GM21515 (cell line): ENCODE measurements around the gene CCDC142.

ENCODE experiments used
- ATAC-seq: cut with Tn5 transposase; IDR thresholded peaks from one replicate; pipeline ENCODE4 v1.9.1; 2021; ENCODE audit not compliant: unreplicated experiment

CCDC142 gene

GRCh38 chr2:74482801-74483674 lies at the start of gene CCDC142, which contains the start of gene TTC31:
Gene CCDC142 (minus strand): TSS chr2:74482998. CDS start chr2:74482837, 161 bp downstream.
Gene TTC31 (plus strand): TSS chr2:74483081. CDS start chr2:74483096, 15 bp downstream.
- ATAC-seq = peak; percentile 84

GRCh38 chr2:74532222-74532621 lies 49.4 kb upstream of the CCDC142 start:
- ATAC-seq = no peak

DNA sequence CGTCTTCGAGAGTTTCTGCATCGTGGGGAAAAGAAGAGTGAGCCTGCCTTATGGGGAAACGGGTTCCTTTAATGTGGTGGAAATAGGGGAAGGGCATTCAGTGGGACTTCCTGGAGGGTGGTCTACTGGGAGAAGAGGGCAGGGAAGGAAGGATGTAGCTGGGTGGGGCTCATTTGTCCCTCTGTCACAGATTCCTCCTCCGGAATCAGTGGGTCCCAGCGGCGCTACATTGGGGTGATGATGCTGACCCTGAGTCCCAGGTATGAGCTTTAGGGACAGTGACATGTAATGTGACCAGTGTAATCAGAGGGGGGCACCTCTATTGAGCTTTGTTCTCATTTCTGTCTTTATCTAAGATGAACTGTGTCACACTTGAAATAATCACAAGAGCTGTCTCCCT lies 48.9 kb upstream of the CCDC142 start:
- ATAC-seq = no peak

GRCh38 chr2:74530239-74531187 lies 47.7 kb upstream of the CCDC142 start:
- ATAC-seq = peak; percentile 28

- peak; percentile 76 for ATAC-seq
Observed at GRCh38 chr2:74529357-74530238, 46.8 kb upstream of the CCDC142 start, which contains the start of the genes AUP1 and HTRA2. Gene AUP1 (minus strand): TSS chr2:74529706. CDS start chr2:74529629, 77 bp downstream. Gene HTRA2 (plus strand): TSS chr2:74529933. CDS start chr2:74530007, 74 bp downstream.

- peak; percentile 9 for ATAC-seq
Observed at GRCh38 chr2:74528600-74529356, 46.0 kb upstream of the CCDC142 start.

GRCh38 chr2:74527741-74528140 lies 44.9 kb upstream of the CCDC142 start:
- no peak for ATAC-seq

GRCh38 chr2:74526649-74527230 lies 43.9 kb upstream of the CCDC142 start:
- no peak for ATAC-seq

- no peak for ATAC-seq
Observed at GRCh38 chr2:74525717-74526648, 43.2 kb upstream of the CCDC142 start, which contains the start of gene DQX1. Gene DQX1 (minus strand): TSS chr2:74526231. CDS start chr2:74525729, 502 bp downstream.

DNA sequence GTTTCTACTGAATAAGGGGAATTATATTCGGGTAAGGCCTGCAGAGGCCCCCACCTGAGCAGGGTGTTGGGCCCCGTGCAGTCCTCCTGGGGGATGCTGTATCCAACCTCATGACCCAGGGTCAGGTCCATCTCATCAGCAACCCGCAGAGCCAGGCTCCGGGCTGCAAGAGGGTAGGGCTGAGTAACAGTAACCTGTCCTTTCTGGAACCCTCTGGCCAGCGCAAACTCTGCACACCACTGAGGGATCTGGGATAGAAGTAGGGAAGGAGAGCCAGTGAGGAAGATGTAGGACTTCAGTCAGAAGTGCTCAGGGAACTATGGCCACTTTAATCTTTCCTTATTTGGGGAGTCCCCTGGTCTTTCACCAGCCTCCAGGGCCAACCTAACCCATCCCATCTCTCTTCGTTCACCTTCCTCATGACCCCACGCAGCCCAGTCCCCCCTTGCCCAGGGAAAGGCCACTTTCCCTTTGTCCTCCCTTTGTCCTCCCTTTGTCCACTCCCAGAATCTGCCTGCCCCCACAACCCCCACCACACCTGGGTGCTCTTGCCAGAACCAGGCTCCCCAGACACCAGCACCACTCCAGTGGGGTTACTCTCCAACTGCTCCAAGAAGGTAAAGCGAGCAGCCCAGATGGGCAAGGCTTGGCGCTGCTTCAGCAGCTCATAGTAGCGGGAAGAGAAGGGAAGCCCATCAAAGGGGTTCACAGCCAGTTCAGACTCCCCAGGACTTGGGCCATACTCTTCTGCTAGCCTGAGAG lies 42.3 kb upstream of the CCDC142 start:
- ATAC-seq = no peak

DNA sequence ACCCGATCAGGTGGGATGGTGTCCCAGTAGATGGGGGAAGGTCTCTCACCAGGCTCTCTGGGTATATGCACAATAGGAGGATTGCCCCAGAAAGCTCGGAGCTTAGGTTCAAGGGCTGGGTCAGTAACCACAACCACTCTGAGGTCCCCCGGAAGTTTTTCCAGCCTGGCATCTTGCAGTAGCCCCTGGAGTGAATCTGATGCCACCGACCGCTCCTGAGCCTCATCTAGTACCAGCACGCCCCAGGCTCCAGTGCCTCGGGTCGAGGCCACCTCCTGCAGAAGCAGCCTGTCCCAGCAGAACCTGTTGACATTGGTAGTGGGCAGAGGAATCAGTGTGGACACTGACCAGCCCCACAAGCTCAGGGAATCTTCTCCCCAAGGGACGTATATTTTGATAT lies 41.2 kb upstream of the CCDC142 start:
- no peak for ATAC-seq

GRCh38 chr2:74522516-74522915 lies 39.7 kb upstream of the CCDC142 start:
- ATAC-seq = no peak

GRCh38 chr2:74516650-74517049 lies 33.9 kb upstream of the CCDC142 start:
- no peak for ATAC-seq

- no peak for ATAC-seq
Observed at GRCh38 chr2:74515981-74516633, 33.3 kb upstream of the CCDC142 start.

DNA sequence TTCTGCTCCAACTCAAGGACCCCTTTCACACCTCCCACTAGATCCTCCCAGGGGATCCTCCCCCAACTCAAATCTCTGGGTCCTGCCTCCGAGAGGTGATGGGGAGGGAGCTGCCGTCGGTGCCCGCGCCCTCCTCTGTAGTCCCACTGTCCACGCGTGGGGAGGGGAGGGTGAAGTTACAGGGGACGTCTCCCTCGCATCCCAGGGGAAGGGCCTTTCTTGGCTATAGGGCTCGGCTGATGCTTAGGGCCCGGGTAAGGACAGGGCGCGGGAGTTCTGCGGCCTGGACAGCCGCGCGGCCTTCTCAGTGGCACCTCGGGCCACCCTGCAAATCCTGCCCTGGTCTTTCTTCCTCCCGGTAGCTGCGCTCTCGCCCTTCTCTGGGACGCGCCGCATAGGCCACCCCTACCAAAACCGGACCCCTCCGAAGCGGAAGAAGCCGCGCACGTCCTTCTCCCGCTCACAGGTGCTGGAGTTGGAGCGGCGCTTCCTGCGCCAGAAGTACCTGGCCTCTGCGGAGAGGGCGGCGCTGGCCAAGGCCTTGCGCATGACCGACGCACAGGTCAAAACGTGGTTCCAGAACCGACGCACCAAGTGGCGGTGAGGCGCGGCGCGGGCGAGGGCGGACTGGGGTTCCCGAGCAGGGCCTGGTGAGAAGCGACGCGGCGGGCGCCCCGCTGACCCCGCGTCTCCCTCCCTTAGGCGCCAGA lies 32.6 kb upstream of the CCDC142 start:
- no peak for ATAC-seq
